Measurements from ENCODE around the gene IGF2BP2. TPM values are rescaled to one million over a fixed set of nuclear protein-coding genes. Genes with fewer than 3 reads are reported as not detected.

Gene IGF2BP2
- total RNA-seq, 1 donor from 2014 or later = 60.8 TPM

- DNase-seq (ENCODE audit: low spot score) = no peak
- Mint-ChIP-seq H3K27me3 (ENCODE audit: low read depth) (no peaks in the 10 kb centered on the region), H3K9me3 (ENCODE audit: low read depth) (no peaks in the 10 kb centered on the region), H3K4me3 (ENCODE audit: unreplicated experiment) (no peak overlapping the region), H3K4me1 (ENCODE audit: low read depth) (peaks cover 82% of the 10 kb centered on the region), H3K27ac (ENCODE audit: unreplicated experiment) (no peak overlapping the region), H3K36me3 (ENCODE audit: low read depth) (no peaks in the 10 kb centered on the region)
- TF ChIP-seq CTCF (IDR thresholded peaks at IDR 0.05) = peak; percentile 85
These were observed 90.7 kb downstream of the IGF2BP2 start for GRCh38 chr3:185733980-185734724.

- no peaks in the 10 kb centered on the region for H3K36me3 Mint-ChIP-seq (ENCODE audit: low read depth)
- H3K4me3 Mint-ChIP-seq (ENCODE audit: unreplicated experiment) = no peak overlapping the region
- H3K9me3 Mint-ChIP-seq (ENCODE audit: low read depth) = no peaks in the 10 kb centered on the region
- DNase-seq (ENCODE audit: low spot score) = no peak
- TF ChIP-seq CTCF (IDR thresholded peaks at IDR 0.05) = no peak
- peaks cover 85% of the 10 kb centered on the region for H3K4me1 Mint-ChIP-seq (ENCODE audit: low read depth)
- H3K27me3 Mint-ChIP-seq (ENCODE audit: low read depth) = no peaks in the 10 kb centered on the region
- H3K27ac Mint-ChIP-seq (ENCODE audit: unreplicated experiment) = peak overlapping the region; percentile 95
These were observed 92.1 kb downstream of the IGF2BP2 start for GRCh38 chr3:185732782-185733181.

GRCh38 chr3:185730550-185730949 lies 94.3 kb downstream of the IGF2BP2 start:
- no peak for TF ChIP-seq CTCF (IDR thresholded peaks at IDR 0.05)
- H3K36me3 Mint-ChIP-seq (ENCODE audit: low read depth) = no peaks in the 10 kb centered on the region
- peak overlapping the region; percentile 95 for H3K27ac Mint-ChIP-seq (ENCODE audit: unreplicated experiment)
- H3K9me3 Mint-ChIP-seq (ENCODE audit: low read depth) = no peaks in the 10 kb centered on the region
- no peaks in the 10 kb centered on the region for H3K27me3 Mint-ChIP-seq (ENCODE audit: low read depth)
- H3K4me3 Mint-ChIP-seq (ENCODE audit: unreplicated experiment) = no peak overlapping the region
- no peak for DNase-seq (ENCODE audit: low spot score)
- H3K4me1 Mint-ChIP-seq (ENCODE audit: low read depth) = peaks cover 85% of the 10 kb centered on the region

- H3K27ac Mint-ChIP-seq (ENCODE audit: unreplicated experiment) = peak overlapping the region; percentile 95
- DNase-seq (ENCODE audit: low spot score) = no peak
- H3K36me3 Mint-ChIP-seq (ENCODE audit: low read depth) = no peaks in the 10 kb centered on the region
- peak overlapping the region; percentile 14 for H3K4me3 Mint-ChIP-seq (ENCODE audit: unreplicated experiment)
- peaks cover 91% of the 10 kb centered on the region for H3K4me1 Mint-ChIP-seq (ENCODE audit: low read depth)
- peaks cover 6% of the 10 kb centered on the region for H3K9me3 Mint-ChIP-seq (ENCODE audit: low read depth)
- H3K27me3 Mint-ChIP-seq (ENCODE audit: low read depth) = no peaks in the 10 kb centered on the region
- TF ChIP-seq CTCF (IDR thresholded peaks at IDR 0.05) = no peak
These were observed 95.3 kb downstream of the IGF2BP2 start for GRCh38 chr3:185729337-185730055.

- DNase-seq (ENCODE audit: low spot score) = no peak
- no peaks in the 10 kb centered on the region for H3K27me3 Mint-ChIP-seq (ENCODE audit: low read depth)
These were observed 96.1 kb downstream of the IGF2BP2 start for GRCh38 chr3:185728630-185729336.

More at GRCh38 chr3:185728630-185729336, 96.1 kb downstream of the IGF2BP2 start:
- peak overlapping the region; percentile 31 for H3K4me3 Mint-ChIP-seq (ENCODE audit: unreplicated experiment)
- no peaks in the 10 kb centered on the region for H3K36me3 Mint-ChIP-seq (ENCODE audit: low read depth)
- H3K4me1 Mint-ChIP-seq (ENCODE audit: low read depth) = peaks cover 91% of the 10 kb centered on the region
- peaks cover 6% of the 10 kb centered on the region for H3K9me3 Mint-ChIP-seq (ENCODE audit: low read depth)
- no peak for TF ChIP-seq CTCF (IDR thresholded peaks at IDR 0.05)
- H3K27ac Mint-ChIP-seq (ENCODE audit: unreplicated experiment) = peak overlapping the region; percentile 95

All from chondrocyte (in vitro differentiated cells).